ENCODE measurements around the gene NT5C1A. TPM values are rescaled to one million over a fixed set of nuclear protein-coding genes. Genes with fewer than 3 reads are reported as not detected.

Gene NT5C1A
- total RNA-seq, 2 experiments from 2014 or later: 1.1 to 1.3 TPM

DNA sequence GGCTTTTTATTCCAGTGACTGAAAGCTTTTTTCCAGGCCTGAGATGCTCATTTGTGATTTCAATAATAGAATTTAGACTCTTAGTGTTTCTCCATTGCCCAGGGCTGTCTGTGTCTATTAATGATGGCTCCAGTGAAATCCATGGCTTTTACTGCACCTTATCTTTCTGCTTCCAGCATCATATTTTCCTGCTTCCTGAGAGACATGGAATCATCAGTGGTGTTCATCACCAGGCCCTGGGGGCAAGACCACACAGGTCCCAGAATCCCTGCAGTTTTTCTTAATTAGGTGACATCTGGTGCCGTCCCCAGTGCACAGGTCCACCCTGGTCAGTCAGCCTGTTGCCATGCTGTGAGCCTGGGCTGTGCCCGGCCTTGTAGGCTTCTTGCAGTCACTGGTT lies 15.5 kb downstream of the NT5C1A start:
- no peaks in the 10 kb centered on the region for H3K9me3 ChIP-seq (ENCODE audit: control insufficient read depth in 1 of 2, insufficient read depth in 1 of 2, low read length in 2 of 2)
- peaks cover 3 to 7% of the 10 kb centered on the region in 2 experiments for H3K27me3 ChIP-seq (ENCODE audit: control insufficient read depth in 1 of 2, insufficient read depth in 2 of 2, low read length in 2 of 2)
- no peak overlapping the region for H3K4me3 ChIP-seq (ENCODE audit: low read length)
- no peak for ATAC-seq (ENCODE audit: poor library complexity)
- CTCF ChIA-PET: no interaction called here
- Mint-ChIP-seq H3K4me1 (ENCODE audit: low read depth) (peaks cover 7% of the 10 kb centered on the region), H3K9me3 (no peaks in the 10 kb centered on the region), H3K27ac (no peak overlapping the region), H3K36me3 (ENCODE audit: low read depth) (no peaks in the 10 kb centered on the region), H3K27me3 (peaks cover 13% of the 10 kb centered on the region), H3K4me3 (no peak overlapping the region)
- peaks cover 11% of the 10 kb centered on the region for H3K4me1 ChIP-seq (ENCODE audit: insufficient read depth, low read length)
- TF ChIP-seq, protein P1, sequence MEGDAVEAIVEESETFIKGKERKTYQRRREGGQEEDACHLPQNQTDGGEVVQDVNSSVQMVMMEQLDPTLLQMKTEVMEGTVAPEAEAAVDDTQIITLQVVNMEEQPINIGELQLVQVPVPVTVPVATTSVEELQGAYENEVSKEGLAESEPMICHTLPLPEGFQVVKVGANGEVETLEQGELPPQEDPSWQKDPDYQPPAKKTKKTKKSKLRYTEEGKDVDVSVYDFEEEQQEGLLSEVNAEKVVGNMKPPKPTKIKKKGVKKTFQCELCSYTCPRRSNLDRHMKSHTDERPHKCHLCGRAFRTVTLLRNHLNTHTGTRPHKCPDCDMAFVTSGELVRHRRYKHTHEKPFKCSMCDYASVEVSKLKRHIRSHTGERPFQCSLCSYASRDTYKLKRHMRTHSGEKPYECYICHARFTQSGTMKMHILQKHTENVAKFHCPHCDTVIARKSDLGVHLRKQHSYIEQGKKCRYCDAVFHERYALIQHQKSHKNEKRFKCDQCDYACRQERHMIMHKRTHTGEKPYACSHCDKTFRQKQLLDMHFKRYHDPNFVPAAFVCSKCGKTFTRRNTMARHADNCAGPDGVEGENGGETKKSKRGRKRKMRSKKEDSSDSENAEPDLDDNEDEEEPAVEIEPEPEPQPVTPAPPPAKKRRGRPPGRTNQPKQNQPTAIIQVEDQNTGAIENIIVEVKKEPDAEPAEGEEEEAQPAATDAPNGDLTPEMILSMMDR (IDR thresholded peaks at IDR 0.05): no peak
- no peaks in the 10 kb centered on the region for H3K36me3 ChIP-seq (ENCODE audit: insufficient read depth, low read length)
- intact Hi-C loops (cut with DNase I, micrococcal nuclease): no loop called here
- POLR2A ChIA-PET: no interaction called here
- DNase-seq: no peak
- no peak overlapping the region for H3K27ac ChIP-seq (ENCODE audit: low read depth in 1 of 2, low read length in 2 of 2)

DNA sequence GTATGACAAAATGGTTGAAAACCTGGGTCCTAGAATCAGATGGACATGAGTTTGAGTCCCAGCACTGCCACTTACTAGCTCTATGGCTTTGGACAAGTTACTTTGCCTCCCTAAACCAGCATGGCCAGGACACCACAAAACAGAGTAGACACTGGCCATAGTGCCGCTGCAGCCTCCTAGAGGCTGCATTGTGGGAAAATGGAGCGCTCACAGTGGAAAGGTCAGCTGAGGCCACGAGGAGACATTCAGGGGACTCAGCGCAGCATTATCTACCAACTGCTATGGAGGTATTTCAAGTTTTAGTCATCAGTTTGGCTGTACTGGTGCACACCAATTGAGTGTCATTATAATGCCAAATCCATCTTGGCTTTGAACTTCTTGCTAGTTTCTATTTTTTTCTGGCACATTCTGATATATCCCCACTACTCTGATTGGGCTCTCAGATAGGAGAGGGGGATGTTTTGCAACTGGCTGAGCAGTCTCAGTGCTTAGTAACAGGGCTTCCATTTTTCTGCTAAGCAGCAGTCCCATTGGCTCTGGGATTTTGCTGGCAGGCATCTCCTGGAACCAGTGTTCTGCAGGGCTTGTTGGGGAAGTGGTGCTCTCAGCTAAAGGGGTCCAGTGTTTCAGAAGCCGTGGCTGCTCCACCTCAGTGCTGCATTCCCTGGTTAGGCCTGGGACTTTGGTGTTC lies 16.2 kb downstream of the NT5C1A start:
- H3K4me1 ChIP-seq (ENCODE audit: insufficient read depth, low read length): peaks cover 11% of the 10 kb centered on the region
- no peak for ATAC-seq (ENCODE audit: poor library complexity)
- peaks cover 13% of the 10 kb centered on the region for H3K27me3 Mint-ChIP-seq
- CTCF ChIA-PET: interaction anchor here (3.7 kb wide), 1 partner anchor 50 kb away, joined by 25 read pairs; no protein-coding TSS in a partner anchor
- no peak overlapping the region for H3K27ac ChIP-seq (ENCODE audit: low read depth in 1 of 2, low read length in 2 of 2)
- no peaks in the 10 kb centered on the region for H3K36me3 Mint-ChIP-seq (ENCODE audit: low read depth)
- POLR2A ChIA-PET: no interaction called here
- TF ChIP-seq, protein P1 (IDR thresholded peaks at IDR 0.05): no peak
- no peak overlapping the region for H3K4me3 ChIP-seq (ENCODE audit: low read length)
- H3K9me3 ChIP-seq (ENCODE audit: control insufficient read depth in 1 of 2, insufficient read depth in 1 of 2, low read length in 2 of 2): no peaks in the 10 kb centered on the region
- peaks cover 3 to 7% of the 10 kb centered on the region in 2 experiments for H3K27me3 ChIP-seq (ENCODE audit: control insufficient read depth in 1 of 2, insufficient read depth in 2 of 2, low read length in 2 of 2)
- DNase-seq: no peak
- no peaks in the 10 kb centered on the region for H3K36me3 ChIP-seq (ENCODE audit: insufficient read depth, low read length)
- H3K4me1 Mint-ChIP-seq (ENCODE audit: low read depth): peaks cover 7% of the 10 kb centered on the region
- H3K9me3 Mint-ChIP-seq: no peaks in the 10 kb centered on the region
- H3K27ac Mint-ChIP-seq: no peak overlapping the region
- intact Hi-C loops (cut with DNase I, micrococcal nuclease): no loop called here
- H3K4me3 Mint-ChIP-seq: no peak overlapping the region

DNA sequence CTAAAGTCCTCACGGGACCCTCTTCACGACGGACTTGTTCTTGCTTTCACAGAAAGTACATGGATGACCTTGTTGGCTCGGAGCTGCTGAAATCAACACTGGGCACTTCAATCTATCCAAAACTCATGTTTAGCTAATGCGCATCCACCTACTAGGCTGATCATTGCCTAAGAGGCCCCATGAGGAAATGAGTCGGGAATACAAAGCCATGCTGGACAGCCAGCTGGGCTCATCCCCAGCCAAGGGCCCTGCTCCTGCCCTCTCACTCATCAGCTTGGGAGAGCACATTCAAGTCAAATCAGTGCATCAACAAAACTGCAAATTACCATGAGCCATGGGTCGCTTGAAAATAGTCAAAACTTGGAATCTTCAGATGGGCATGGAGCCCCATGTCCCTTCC lies 17.6 kb downstream of the NT5C1A start:
- no peak overlapping the region for H3K27ac Mint-ChIP-seq
- CTCF ChIA-PET: interaction anchor here (1.2 to 3.7 kb wide), 9 partner anchors 13 to 86 kb away, joined by 3 to 25 read pairs (median 5); no protein-coding TSS in a partner anchor
- peaks cover 13% of the 10 kb centered on the region for H3K27me3 Mint-ChIP-seq
- H3K36me3 Mint-ChIP-seq (ENCODE audit: low read depth): no peaks in the 10 kb centered on the region
- POLR2A ChIA-PET: no interaction called here
- H3K9me3 Mint-ChIP-seq: no peaks in the 10 kb centered on the region
- intact Hi-C loops (cut with DNase I, micrococcal nuclease): loop anchor here in 1 of 2 experiments (1.0 to 5.0 kb wide), 2 partner anchors 65 to 552 kb away; no protein-coding TSS in a partner anchor
- no peak for DNase-seq
- no peak for ATAC-seq (ENCODE audit: poor library complexity)
- Histone ChIP-seq H3K4me3 (ENCODE audit: low read length) (no peak overlapping the region), H3K9me3 (ENCODE audit: control insufficient read depth in 1 of 2, insufficient read depth in 1 of 2, low read length in 2 of 2) (no peaks in the 10 kb centered on the region), H3K27ac (ENCODE audit: low read depth in 1 of 2, low read length in 2 of 2) (no peak overlapping the region), H3K27me3 (ENCODE audit: control insufficient read depth in 1 of 2, insufficient read depth in 2 of 2, low read length in 2 of 2) (peaks cover 3 to 7% of the 10 kb centered on the region in 2 experiments), H3K4me1 (ENCODE audit: insufficient read depth, low read length) (peaks cover 11% of the 10 kb centered on the region), H3K36me3 (ENCODE audit: insufficient read depth, low read length) (no peaks in the 10 kb centered on the region)
- TF ChIP-seq, protein P1 (IDR thresholded peaks at IDR 0.05): no peak
- no peak overlapping the region for H3K4me3 Mint-ChIP-seq
- peaks cover 7% of the 10 kb centered on the region for H3K4me1 Mint-ChIP-seq (ENCODE audit: low read depth)
